ENCODE measurements around the gene PCDH1. TPM values are rescaled to one million over a fixed set of nuclear protein-coding genes. Genes with fewer than 3 reads are reported as not detected.

Gene PCDH1
- total RNA-seq, 1 experiment from 2014 or later, result 127 TPM

DNA sequence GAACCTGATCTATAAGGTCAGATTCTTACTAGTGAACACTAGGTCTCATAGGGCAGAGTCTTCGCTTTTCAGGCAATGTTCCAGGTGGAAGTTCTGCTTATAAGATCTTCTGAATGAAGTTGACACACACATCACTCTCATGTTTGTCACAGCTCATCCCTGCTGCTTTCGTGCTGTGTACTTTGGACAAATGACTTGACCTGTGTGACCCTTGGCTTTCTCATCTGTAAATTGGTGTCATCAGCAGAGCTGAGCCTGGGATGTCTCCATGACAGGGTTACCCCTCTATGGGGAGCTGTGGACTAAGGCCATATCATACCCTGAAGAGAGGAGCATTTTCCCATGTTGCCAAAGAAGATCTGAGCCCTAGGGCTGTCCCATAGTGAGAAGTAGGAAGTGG lies 48.2 kb upstream of the PCDH1 start:
- Histone ChIP-seq H2BK5ac (ENCODE audit: insufficient read length, low read length) (no peak overlapping the region), H3K79me1 (ENCODE audit: insufficient read depth, low read depth, low read length, poor library complexity, severe bottlenecking) (peaks cover 3% of the 10 kb centered on the region), H3K27ac (ENCODE audit: insufficient read length, low read depth, low read length) (no peak overlapping the region), H2BK120ac (ENCODE audit: low read depth, low read length, poor library complexity, severe bottlenecking) (no peak overlapping the region), H3K9me3 (ENCODE audit: control insufficient read depth, low read depth, low read length) (no peaks in the 10 kb centered on the region), H3K4me2 (ENCODE audit: insufficient read depth, insufficient read length, low read length) (no peak overlapping the region), H3K23ac (ENCODE audit: insufficient read length, low read depth, low read length) (no peak overlapping the region), H3K9ac (ENCODE audit: extremely low read depth, insufficient read length, low read length) (no peak overlapping the region), H4K91ac (ENCODE audit: insufficient read length, low read depth, low read length) (no peak overlapping the region), H3K18ac (ENCODE audit: insufficient read length, low read depth, low read length) (no peak overlapping the region), H3K4me1 (ENCODE audit: insufficient read depth, low read length) (0 out of 2 replicates have a peak, but pooled peaks cover 3% of the 10 kb centered on the region), H3T11ph (ENCODE audit: low read length) (no peak overlapping the region), H4K20me1 (ENCODE audit: control insufficient read depth, insufficient read depth, insufficient read length) (no peaks in the 10 kb centered on the region), H4K8ac (replicated peaks; ENCODE audit: insufficient read length, low read depth, low read length) (no peak overlapping the region), H2AFZ (ENCODE audit: low read length) (no peak overlapping the region), H3K79me2 (ENCODE audit: insufficient read depth, low read length) (peaks cover 3% of the 10 kb centered on the region; the same call in 1 of the 2 replicates), H3K27me3 (ENCODE audit: insufficient read depth, low read length) (no peaks in the 10 kb centered on the region), H3K4ac (ENCODE audit: low read depth, low read length) (no peak overlapping the region), H3K23me2 (ENCODE audit: insufficient read length, low read depth, low read length, poor library complexity, severe bottlenecking) (peaks cover 8% of the 10 kb centered on the region), H2BK20ac (ENCODE audit: low read depth, low read length, poor library complexity, severe bottlenecking) (no peak overlapping the region), H3K14ac (ENCODE audit: insufficient read depth, low read length) (no peak overlapping the region), H2BK15ac (ENCODE audit: low read depth, low read length) (no peak overlapping the region), H4K5ac (ENCODE audit: insufficient read length, low read depth, low read length) (no peak overlapping the region), H3K56ac (ENCODE audit: insufficient read length, low read depth, low read length) (no peak overlapping the region), H2AK5ac (ENCODE audit: insufficient read length, low read length) (no peak overlapping the region), H2BK12ac (ENCODE audit: insufficient read length, low read depth, low read length) (no peak overlapping the region)
- no peak for TF ChIP-seq CTCF (conservative IDR thresholded peaks at IDR 0.05)
- no peaks in the 10 kb centered on the region for H3K9me3 Mint-ChIP-seq
- peaks cover 13 to 15% of the 10 kb centered on the region in 2 experiments for H3K4me1 Mint-ChIP-seq
- peaks cover 34 to 64% (median 62%) of the 10 kb centered on the region in 3 experiments; a peak in 6 of 7 replicates for H3K36me3 Mint-ChIP-seq (ENCODE audit: insufficient read depth in 1 of 3, low read depth in 3 of 3)
- WGBS (ENCODE audit: extremely low coverage, insufficient read length, low lambda C conversion rate), result no CpG with 5 or more reads among the region's 2 CpGs
- H3K27ac Mint-ChIP-seq, result no peak overlapping the region
- DNase-seq, result no peak
- no peaks in the 10 kb centered on the region for H3K27me3 Mint-ChIP-seq (ENCODE audit: low read depth)
- no peak overlapping the region for H3K4me3 Mint-ChIP-seq

Measured in H9 (cell line).